ENCODE measurements around the gene C20orf144.

The C20orf144 gene

GRCh38 chr20:33650753-33651561 lies 11.2 kb upstream of the C20orf144 start:
- peaks cover 36% of the 10 kb centered on the region for H3K4me1 ChIP-seq (ENCODE audit: low read length)
- no peaks in the 10 kb centered on the region for H3K27me3 ChIP-seq (ENCODE audit: low read depth, low read length)
- no peaks in the 10 kb centered on the region for H3K79me2 ChIP-seq (ENCODE audit: low read length)
- TF ChIP-seq EZH2phosphoT487 (IDR thresholded peaks at IDR 0.05; ENCODE audit: low read depth) = no peak
- TF ChIP-seq, protein P1, sequence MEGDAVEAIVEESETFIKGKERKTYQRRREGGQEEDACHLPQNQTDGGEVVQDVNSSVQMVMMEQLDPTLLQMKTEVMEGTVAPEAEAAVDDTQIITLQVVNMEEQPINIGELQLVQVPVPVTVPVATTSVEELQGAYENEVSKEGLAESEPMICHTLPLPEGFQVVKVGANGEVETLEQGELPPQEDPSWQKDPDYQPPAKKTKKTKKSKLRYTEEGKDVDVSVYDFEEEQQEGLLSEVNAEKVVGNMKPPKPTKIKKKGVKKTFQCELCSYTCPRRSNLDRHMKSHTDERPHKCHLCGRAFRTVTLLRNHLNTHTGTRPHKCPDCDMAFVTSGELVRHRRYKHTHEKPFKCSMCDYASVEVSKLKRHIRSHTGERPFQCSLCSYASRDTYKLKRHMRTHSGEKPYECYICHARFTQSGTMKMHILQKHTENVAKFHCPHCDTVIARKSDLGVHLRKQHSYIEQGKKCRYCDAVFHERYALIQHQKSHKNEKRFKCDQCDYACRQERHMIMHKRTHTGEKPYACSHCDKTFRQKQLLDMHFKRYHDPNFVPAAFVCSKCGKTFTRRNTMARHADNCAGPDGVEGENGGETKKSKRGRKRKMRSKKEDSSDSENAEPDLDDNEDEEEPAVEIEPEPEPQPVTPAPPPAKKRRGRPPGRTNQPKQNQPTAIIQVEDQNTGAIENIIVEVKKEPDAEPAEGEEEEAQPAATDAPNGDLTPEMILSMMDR (IDR thresholded peaks at IDR 0.05; ENCODE audit: low read depth, low read length) = no peak
- no peak overlapping the region for H3K27ac ChIP-seq (ENCODE audit: low read length)
- no peak overlapping the region for H3K4me2 ChIP-seq (ENCODE audit: low read length)
- no peaks in the 10 kb centered on the region for H3K9me3 ChIP-seq (ENCODE audit: insufficient read depth, low read length)
- no peak overlapping the region for H3K4me3 ChIP-seq (ENCODE audit: low read length)
- no peaks in the 10 kb centered on the region for H4K20me1 ChIP-seq (ENCODE audit: insufficient read depth, low read length)
- no peak overlapping the region for H3K9ac ChIP-seq (ENCODE audit: low read length)
- H3K36me3 ChIP-seq (replicated peaks; ENCODE audit: low read depth, low read length) = peaks cover 3% of the 10 kb centered on the region
- H2AFZ ChIP-seq (ENCODE audit: low read depth, low read length) = no peak overlapping the region

DNA sequence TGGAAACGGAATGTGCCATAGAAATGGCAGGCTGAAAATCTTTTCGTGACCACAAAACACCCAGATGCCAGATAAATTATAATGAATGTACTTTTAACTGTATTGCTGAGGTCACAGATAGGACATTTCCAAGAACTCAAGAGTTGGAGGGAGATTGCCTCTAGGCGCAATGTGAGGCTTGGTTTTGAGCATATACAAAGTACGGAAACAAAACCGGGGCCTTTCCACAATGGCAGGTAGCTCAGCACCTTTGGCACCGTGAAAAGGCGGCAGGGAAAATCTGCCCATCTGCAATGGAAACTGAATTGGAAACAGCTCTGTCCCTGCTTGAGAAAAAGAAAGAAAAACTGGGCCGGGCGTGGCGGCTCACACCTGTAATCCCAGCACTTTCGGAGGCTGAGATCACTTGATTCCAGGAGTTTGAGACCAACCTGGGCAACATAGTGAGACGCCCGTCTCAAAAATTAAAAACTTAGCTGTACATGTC lies 10.5 kb upstream of the C20orf144 start:
- H2AFZ ChIP-seq (ENCODE audit: low read depth, low read length) = no peak overlapping the region
- peak overlapping the region; percentile 68 for H3K4me2 ChIP-seq (ENCODE audit: low read length)
- H3K27ac ChIP-seq (ENCODE audit: low read length) = no peak overlapping the region

DNA sequence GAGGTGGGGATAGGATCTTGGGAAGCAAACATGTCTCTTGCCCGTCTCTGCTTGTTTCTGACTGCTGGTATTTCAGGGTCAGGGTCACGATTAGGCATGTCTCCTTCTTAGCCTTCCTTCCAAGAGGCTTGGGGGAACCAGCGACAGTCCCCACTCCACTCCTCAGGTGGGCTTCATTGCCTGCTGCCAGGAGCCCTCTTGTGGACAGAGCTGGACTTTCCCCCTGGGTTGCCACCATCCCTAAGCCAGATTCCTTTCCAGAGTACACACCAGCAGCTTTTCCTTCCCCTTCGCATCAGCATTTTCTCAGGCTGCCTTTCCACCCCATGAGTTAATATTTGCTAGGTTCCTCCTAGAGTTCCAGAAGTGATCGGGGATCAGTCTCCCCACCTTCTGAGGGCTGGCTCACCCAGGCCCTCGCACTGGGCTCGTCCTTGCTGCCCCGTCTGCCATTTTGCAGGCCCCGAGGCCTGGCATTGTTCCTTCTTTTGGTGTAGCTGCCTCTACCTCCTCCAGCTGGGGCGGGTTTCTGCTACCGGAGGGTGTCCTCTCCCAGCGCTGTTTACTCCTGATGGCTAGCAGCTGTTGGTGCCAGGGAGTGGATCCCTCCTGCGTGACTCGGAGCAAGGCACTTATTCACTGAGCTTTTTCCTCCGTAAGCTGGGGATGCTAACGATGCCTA lies 8.8 kb upstream of the C20orf144 start:
- no peaks in the 10 kb centered on the region for H4K20me1 ChIP-seq (ENCODE audit: insufficient read depth, low read length)
- H2AFZ ChIP-seq (ENCODE audit: low read depth, low read length) = no peak overlapping the region
- H3K79me2 ChIP-seq (ENCODE audit: low read length) = no peaks in the 10 kb centered on the region
- H3K9ac ChIP-seq (ENCODE audit: low read length) = peak overlapping the region; percentile 41; the same call in 1 of the 2 replicates
- no peaks in the 10 kb centered on the region for H3K27me3 ChIP-seq (ENCODE audit: low read depth, low read length)
- peak overlapping the region; percentile 34 for H3K27ac ChIP-seq (ENCODE audit: low read length)
- H3K4me3 ChIP-seq (ENCODE audit: low read length) = peak overlapping the region; percentile 50
- TF ChIP-seq EZH2phosphoT487 (IDR thresholded peaks at IDR 0.05; ENCODE audit: low read depth) = no peak
- TF ChIP-seq, protein P1 (IDR thresholded peaks at IDR 0.05; ENCODE audit: low read depth, low read length) = peak; percentile 97
- peak overlapping the region; percentile 68 for H3K4me2 ChIP-seq (ENCODE audit: low read length)
- H3K9me3 ChIP-seq (ENCODE audit: insufficient read depth, low read length) = no peaks in the 10 kb centered on the region
- H3K4me1 ChIP-seq (ENCODE audit: low read length) = peaks cover 31% of the 10 kb centered on the region
- no peaks in the 10 kb centered on the region for H3K36me3 ChIP-seq (replicated peaks; ENCODE audit: low read depth, low read length)

More for the DNA sequence above, 10.5 kb upstream of the C20orf144 start:
- H4K20me1 ChIP-seq (ENCODE audit: insufficient read depth, low read length) = no peaks in the 10 kb centered on the region
- no peaks in the 10 kb centered on the region for H3K27me3 ChIP-seq (ENCODE audit: low read depth, low read length)
- H3K9ac ChIP-seq (ENCODE audit: low read length) = peak overlapping the region; percentile 6; the same call in 1 of the 2 replicates
- no peaks in the 10 kb centered on the region for H3K79me2 ChIP-seq (ENCODE audit: low read length)
- peaks cover 36% of the 10 kb centered on the region for H3K4me1 ChIP-seq (ENCODE audit: low read length)
- H3K4me3 ChIP-seq (ENCODE audit: low read length) = peak overlapping the region; percentile 50
- peaks cover 3% of the 10 kb centered on the region for H3K36me3 ChIP-seq (replicated peaks; ENCODE audit: low read depth, low read length)
- H3K9me3 ChIP-seq (ENCODE audit: insufficient read depth, low read length) = no peaks in the 10 kb centered on the region
- TF ChIP-seq, protein P1 (IDR thresholded peaks at IDR 0.05; ENCODE audit: low read depth, low read length) = no peak
- TF ChIP-seq EZH2phosphoT487 (IDR thresholded peaks at IDR 0.05; ENCODE audit: low read depth) = no peak

Data from OCI-LY3 (cell line).